ENCODE measurements around the gene KRTAP10-7.
"Not testable (repeated sequence)": the region's sequence is repeated elsewhere in the genome, so short reads cannot be mapped to it uniquely, and the experiment has no call there.

GRCh38 chr21:44580231-44580821 is 20.1 kb upstream of the KRTAP10-7 start, which contains the start of gene KRTAP10-5:
- TF ChIP-seq CTCF, POLR2A (IDR thresholded peaks at IDR 0.05): not testable (repeated sequence)
